Adrenal gland (tissue), 12 donors: ENCODE measurements around the gene SPEG. TPM values are rescaled to one million over a fixed set of nuclear protein-coding genes. Genes with fewer than 3 reads are reported as not detected.
"Not testable (repeated sequence)": the region's sequence is repeated elsewhere in the genome, so short reads cannot be mapped to it uniquely, and the experiment has no call there.

Experiments used
- DNase-seq, 7 donors: peaks; one replicate each; pipeline ENCODE4 v3.0.0-alpha.2; 2019 to 2020
- H3K27ac ChIP-seq, 5 donors: fragments of 200-600 bp; sonication (generic) in 4 of 5; 1 replicate in 3 of 5; 2 replicates in 2 of 5; pipeline versions ENCODE4 v1.5.1 to v1.8.0; 2016 to 2020; ENCODE audit warnings: mild to moderate bottlenecking in 1 of 5
- H3K27me3 ChIP-seq: fragments of 200-600 bp; 2 replicates; pipeline ENCODE4 v1.8.0; 2021
- H3K36me3 ChIP-seq, 2 donors: fragments of 200-600 bp; replicated peaks in 1 of 2; 1 replicate in 1 of 2; 2 replicates in 1 of 2; pipeline versions ENCODE4 v1.5.1 to v1.8.0; 2018 to 2022
- H3K4me1 ChIP-seq, 2 donors: fragments of 200-600 bp; replicated peaks in 1 of 2; 1 replicate in 1 of 2; 2 replicates in 1 of 2; pipeline versions ENCODE4 v1.5.1 to v1.8.0; 2018 to 2021
- H3K4me3 ChIP-seq, 4 donors: fragments of 200-600 bp; sonication (generic) in 3 of 4; one replicate each; pipeline ENCODE4 v1.5.1; 2016 to 2018
- H3K9me3 ChIP-seq, 3 donors: fragments of 200-600 bp; sonication (generic) in 1 of 3; replicated peaks in 1 of 3; 1 replicate in 2 of 3; 2 replicates in 1 of 3; pipeline versions ENCODE4 v1.5.1 to v1.8.0; 2016 to 2021
- POLR2A ChIP-seq, 2 donors: fragments of 450-650 bp; IDR thresholded peaks; one replicate each; pipeline ENCODE4 v1.6.1; 2017; ENCODE audit warnings: antibody characterized with exemption in 2 of 2, mild to moderate bottlenecking in 2 of 2, moderate library complexity in 1 of 2
- WGBS, 4 donors: extraction: QIAGEN DNeasy Blood & Tissue Kit in 2 of 4; methylation state at CpG; one replicate each; pipeline versions ENCODE4 v1.1.5 to v1.1.7; 2013 to 2017; 5-methylcytosine and 5-hydroxymethylcytosine counted together
- intact Hi-C, 2 donors: fragments of 100-400 bp; cut with DNase I; formaldehyde crosslinking; loops; one replicate each; pipeline versions ENCODE4 v1.14.1 to v1.15.0; 2022 to 2023
- polyA plus RNA-seq, 3 donors: library from polyadenylated mRNA; stranded (reverse); fragments of 200-250 nt in 2 of 3; fragments of 350-450 nt in 1 of 3; fragmentation: Illumina TruSeq in 1 of 3; extraction: RNeasy Lipid Tissue Mini Kit (QIAGEN cat#74804) in 1 of 3; gene quantifications; one replicate each; pipeline ENCODE4 v1.2.3, GENCODE V29; 2013 to 2014
- total RNA-seq, 9 donors: library from RNA; depleted of rRNA in 4 of 9; stranded (reverse); fragments of >200 nt in 4 of 9; fragments of 120-200 nt in 1 of 9; fragmentation: NEBNext Ultra II Directional in 1 of 9; extraction: Animal tissue kit (Norgen Biotek cat#: 25700) in 1 of 9; gene quantifications; one replicate each; pipeline versions ENCODE4 v1.1.0 to v1.2.4, GENCODE V29; 2013 to 2023
- TF ChIP-seq, protein P1 (sequence below), 6 experiments: fragments of 450-650 bp in 4 of 6; fragments of 200-600 bp in 2 of 6; sonication (generic) in 1 of 6; IDR thresholded peaks; 1 replicate in 5 of 6; 2 replicates in 1 of 6; pipeline versions ENCODE4 v1.5.1 to v1.8.0; 2016 to 2021; ENCODE audit warnings: antibody characterized with exemption in 6 of 6, mild to moderate bottlenecking in 2 of 6, moderate library complexity in 1 of 6
- donor health status: healthy with polysubstance abuse.
- donor health status: Bipolar disorder and iron deficiency.
- donor health status: DM: yes; HTN: yes; CAD: no.
- donor health status: DM: no; HTN: no; CAD: no.
- donor health status: DM: no; HTN: no; CAD: no.
- donor health status: DM: yes; HTN: yes; CAD: no.

The SPEG gene
- total and polyA plus RNA-seq, 12 donors: 0.66 to 178 (median 5.5) TPM

DNA sequence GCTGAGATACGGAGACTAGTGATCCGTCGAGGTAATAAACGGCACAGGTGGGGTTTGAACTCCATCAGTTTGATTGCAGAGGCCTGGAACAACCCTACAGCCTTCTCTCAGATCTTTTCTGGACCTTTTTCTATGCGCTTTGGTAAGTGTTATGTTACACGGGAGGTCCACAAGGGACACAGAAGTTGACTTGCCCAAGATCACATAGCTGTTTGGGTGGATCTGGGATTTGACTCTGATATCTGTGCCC, 45.8 kb upstream of the SPEG start:
- peaks cover 0 to 24% of the 10 kb centered on the region in 2 donors for H3K36me3 ChIP-seq
- intact Hi-C loops: no loop called here

DNA sequence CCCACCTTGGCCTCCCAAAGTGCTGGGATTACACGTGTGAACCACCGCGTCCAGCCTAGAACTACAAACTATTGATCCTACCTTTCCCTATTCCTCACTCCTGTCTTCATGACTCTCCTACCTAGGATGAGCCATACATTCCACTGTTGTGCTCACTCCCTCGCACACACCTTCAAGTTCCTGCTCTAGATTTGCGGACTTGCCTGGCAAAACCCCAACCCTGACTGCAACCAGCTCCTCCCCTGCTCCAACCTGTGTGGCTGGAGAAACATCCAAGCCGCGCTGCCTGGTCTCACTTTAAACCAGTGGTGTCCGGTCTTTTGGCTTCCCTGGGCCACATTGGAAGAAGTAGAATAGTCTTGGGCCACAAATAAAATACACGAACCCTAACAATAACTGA, 41.9 kb upstream of the SPEG start:
- intact Hi-C loops: no loop called here
- Histone ChIP-seq H3K27me3 (no peaks in the 10 kb centered on the region), H3K9me3 (no peaks in the 10 kb centered on the region), H3K36me3 (no peaks in the 10 kb centered on the region), H3K4me1 (no peaks in the 10 kb centered on the region), H3K27ac (no peak overlapping the region), H3K4me3 (no peak overlapping the region)
- TF ChIP-seq, protein P1, sequence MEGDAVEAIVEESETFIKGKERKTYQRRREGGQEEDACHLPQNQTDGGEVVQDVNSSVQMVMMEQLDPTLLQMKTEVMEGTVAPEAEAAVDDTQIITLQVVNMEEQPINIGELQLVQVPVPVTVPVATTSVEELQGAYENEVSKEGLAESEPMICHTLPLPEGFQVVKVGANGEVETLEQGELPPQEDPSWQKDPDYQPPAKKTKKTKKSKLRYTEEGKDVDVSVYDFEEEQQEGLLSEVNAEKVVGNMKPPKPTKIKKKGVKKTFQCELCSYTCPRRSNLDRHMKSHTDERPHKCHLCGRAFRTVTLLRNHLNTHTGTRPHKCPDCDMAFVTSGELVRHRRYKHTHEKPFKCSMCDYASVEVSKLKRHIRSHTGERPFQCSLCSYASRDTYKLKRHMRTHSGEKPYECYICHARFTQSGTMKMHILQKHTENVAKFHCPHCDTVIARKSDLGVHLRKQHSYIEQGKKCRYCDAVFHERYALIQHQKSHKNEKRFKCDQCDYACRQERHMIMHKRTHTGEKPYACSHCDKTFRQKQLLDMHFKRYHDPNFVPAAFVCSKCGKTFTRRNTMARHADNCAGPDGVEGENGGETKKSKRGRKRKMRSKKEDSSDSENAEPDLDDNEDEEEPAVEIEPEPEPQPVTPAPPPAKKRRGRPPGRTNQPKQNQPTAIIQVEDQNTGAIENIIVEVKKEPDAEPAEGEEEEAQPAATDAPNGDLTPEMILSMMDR (IDR thresholded peaks at IDR 0.05): no peak
- no peak for TF ChIP-seq POLR2A (IDR thresholded peaks at IDR 0.05)
- 87 to 90% (median 87%) methylated on average over 9 of the region's 9 CpGs for whole genome bisulfite sequencing, 4 donors
- no peak for DNase-seq

More for the DNA sequence above, 45.8 kb upstream of the SPEG start:
- no peaks in the 10 kb centered on the region for H3K9me3 ChIP-seq
- H3K4me3 ChIP-seq: peak overlapping the region in 1 of 4 donors; percentile 64
- TF ChIP-seq, protein P1 (IDR thresholded peaks at IDR 0.05): no peak
- no peak for TF ChIP-seq POLR2A (IDR thresholded peaks at IDR 0.05)
- peaks cover 5 to 9% of the 10 kb centered on the region in 2 donors for H3K4me1 ChIP-seq
- no peaks in the 10 kb centered on the region for H3K27me3 ChIP-seq
- 41 to 65% (median 49%) methylated on average over 6 of the region's 6 CpGs for WGBS, 4 donors
- no peak for DNase-seq
- H3K27ac ChIP-seq: peak overlapping the region in 3 of 5 donors; percentile 1 to 96 (median 79)

DNA sequence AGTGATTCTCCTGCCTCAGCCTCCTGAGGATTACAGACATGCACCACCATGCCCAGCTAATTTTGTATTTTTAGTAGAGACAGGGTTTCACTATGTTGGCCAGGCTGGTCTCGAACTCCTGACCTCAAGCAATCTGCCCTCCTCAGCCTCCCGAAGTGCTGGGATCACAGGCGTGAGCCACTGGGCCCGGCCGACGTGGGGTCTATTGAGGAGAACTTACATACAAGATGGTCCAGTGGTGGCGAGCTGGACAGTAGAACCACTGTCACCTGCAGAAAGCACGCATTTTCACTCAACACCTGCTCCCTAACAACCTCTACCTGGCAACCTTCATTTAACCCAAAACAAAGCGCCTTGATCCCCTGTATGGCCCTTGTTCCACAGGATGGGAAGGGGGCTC, 39.6 kb upstream of the SPEG start:
- H3K36me3 ChIP-seq, intact Hi-C loops, H3K9me3 ChIP-seq, H3K27me3 ChIP-seq, DNase-seq, H3K4me1 ChIP-seq, H3K4me3 ChIP-seq, H3K27ac ChIP-seq: not testable (repeated sequence)
- 76 to 95% (median 93%) methylated on average over 7 to 9 of the region's 9 CpGs for WGBS, 4 donors

- TF ChIP-seq, protein P1 (IDR thresholded peaks at IDR 0.05): no peak
- no peak for TF ChIP-seq POLR2A (IDR thresholded peaks at IDR 0.05)
- intact Hi-C loops: no loop called here
- Histone ChIP-seq H3K27me3 (no peaks in the 10 kb centered on the region), H3K9me3 (no peaks in the 10 kb centered on the region), H3K27ac (no peak overlapping the region), H3K36me3 (no peaks in the 10 kb centered on the region), H3K4me3 (no peak overlapping the region), H3K4me1 (peaks cover 0 to 10% of the 10 kb centered on the region in 2 donors)
- 89 to 91% (median 90%) methylated on average over 3 of the region's 3 CpGs for WGBS, 4 donors
- no peak for DNase-seq
Measured at GRCh38 chr2:219395609-219396008, 39.0 kb upstream of the SPEG start.

GRCh38 chr2:219396863-219397457, 37.7 kb upstream of the SPEG start:
- Histone ChIP-seq H3K27me3 (no peaks in the 10 kb centered on the region), H3K4me3 (no peak overlapping the region), H3K4me1 (peaks cover 0 to 10% of the 10 kb centered on the region in 2 donors), H3K36me3 (no peaks in the 10 kb centered on the region), H3K27ac (no peak overlapping the region), H3K9me3 (no peaks in the 10 kb centered on the region)
- intact Hi-C loops: no loop called here
- TF ChIP-seq POLR2A (IDR thresholded peaks at IDR 0.05): no peak
- TF ChIP-seq, protein P1 (IDR thresholded peaks at IDR 0.05): no peak
- DNase-seq: no peak
- 67 to 72% (median 71%) methylated on average over 6 of the region's 6 CpGs for WGBS, 4 donors
